Central memory CD8-positive, alpha-beta T cell (primary cell): ENCODE measurements around the gene GKN2.
A peak's percentile ranks its signal among the peaks of the same experiment; 100 is the strongest.

Experiments
- ATAC-seq: fragments of 150-1000 bp; cut with Tn5 transposase; replicated peaks from 2 replicates; pipeline ENCODE4 v1.10.0; 2022; ENCODE audit warnings: mild to moderate bottlenecking, moderate FRiP score, moderate number of reproducible peaks; ENCODE audit not compliant: poor library complexity, severe bottlenecking; ENCODE audit errors: extremely low read depth
- DNase-seq, 2 donors: peaks; one replicate each; pipeline ENCODE4 v3.0.0; 2021; ENCODE audit warnings: low spot score in 2 of 2
- H3K27ac Mint-ChIP-seq: one replicate; pipeline ENCODE4 v1.8.0; 2022; ENCODE audit warnings: low read depth, mild to moderate bottlenecking, moderate library complexity, mixed read lengths
- H3K27me3 Mint-ChIP-seq: one replicate; pipeline ENCODE4 v1.8.0; 2022; ENCODE audit warnings: mixed read lengths
- H3K36me3 Mint-ChIP-seq: one replicate; pipeline ENCODE4 v1.8.0; 2022; ENCODE audit warnings: mild to moderate bottlenecking, moderate library complexity, mixed read lengths; ENCODE audit not compliant: insufficient read depth
- H3K4me1 Mint-ChIP-seq: one replicate; pipeline ENCODE4 v1.8.0; 2022; ENCODE audit warnings: mixed read lengths
- H3K4me3 Mint-ChIP-seq: one replicate; pipeline ENCODE4 v1.8.0; 2022; ENCODE audit warnings: mild to moderate bottlenecking, moderate library complexity, mixed read lengths
- H3K9me3 Mint-ChIP-seq: one replicate; pipeline ENCODE4 v1.8.0; 2022; ENCODE audit warnings: mixed read lengths

The GKN2 gene

DNA sequence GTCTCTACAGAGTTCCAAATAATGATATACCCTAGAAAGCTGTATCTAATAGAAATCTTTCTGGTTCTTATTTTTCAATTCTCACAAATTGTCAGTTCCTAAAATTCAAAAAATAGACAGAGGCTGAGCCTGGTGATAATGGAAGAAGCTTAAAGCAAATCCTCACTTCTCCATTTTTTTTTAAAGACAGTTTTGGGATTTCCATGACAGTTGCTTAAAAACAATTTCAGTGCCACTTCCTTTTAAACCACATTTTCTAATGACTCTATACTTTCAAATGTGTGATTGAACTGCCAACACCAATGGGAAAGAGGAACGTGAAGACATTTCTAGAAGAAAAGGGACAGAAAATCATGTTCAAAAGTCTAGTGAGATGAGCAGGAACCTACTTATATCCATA lies 4.0 kb downstream of the GKN2 start:
- H3K4me1 Mint-ChIP-seq = peaks cover under 1% of the 10 kb centered on the region
- no peaks in the 10 kb centered on the region for H3K9me3 Mint-ChIP-seq
- DNase-seq (no peak), ATAC-seq (no peak)
- peaks cover 1% of the 10 kb centered on the region for H3K36me3 Mint-ChIP-seq
- H3K27ac Mint-ChIP-seq = no peak overlapping the region
- peaks cover 81% of the 10 kb centered on the region for H3K27me3 Mint-ChIP-seq
- no peak overlapping the region for H3K4me3 Mint-ChIP-seq

DNA sequence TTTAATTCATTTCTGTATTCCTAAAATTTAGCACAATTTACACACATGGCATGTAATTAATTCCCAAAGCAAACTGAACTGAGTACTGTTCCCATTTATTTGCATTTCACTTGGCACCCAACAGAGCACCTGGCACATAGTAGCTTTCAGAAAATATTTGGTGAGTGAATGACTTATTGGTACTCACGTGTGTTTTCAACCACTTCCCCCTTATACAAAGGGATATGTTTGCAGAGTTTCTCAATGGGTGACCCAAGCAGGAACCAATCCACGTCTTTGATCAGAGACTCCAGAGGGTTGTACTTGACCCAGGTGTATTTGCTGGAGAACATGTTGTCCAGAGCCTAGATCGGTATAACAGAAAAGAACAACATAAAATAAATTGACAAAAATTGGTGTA lies 6.6 kb downstream of the GKN2 start:
- DNase-seq (no peak), ATAC-seq (no peak)
- peaks cover 83% of the 10 kb centered on the region for H3K27me3 Mint-ChIP-seq
- H3K27ac Mint-ChIP-seq = no peak overlapping the region
- no peaks in the 10 kb centered on the region for H3K9me3 Mint-ChIP-seq
- no peak overlapping the region for H3K4me3 Mint-ChIP-seq
- peaks cover 6% of the 10 kb centered on the region for H3K4me1 Mint-ChIP-seq
- H3K36me3 Mint-ChIP-seq = no peaks in the 10 kb centered on the region

GRCh38 chr2:68943581-68944568 lies 8.8 kb downstream of the GKN2 start:
- Mint-ChIP-seq H3K36me3 (no peaks in the 10 kb centered on the region), H3K4me1 (peaks cover 6% of the 10 kb centered on the region), H3K4me3 (no peak overlapping the region), H3K9me3 (no peaks in the 10 kb centered on the region), H3K27ac (no peak overlapping the region), H3K27me3 (peaks cover 90% of the 10 kb centered on the region)
- DNase-seq (peak; percentile 44 to 45), ATAC-seq (peak; percentile 67)

DNA sequence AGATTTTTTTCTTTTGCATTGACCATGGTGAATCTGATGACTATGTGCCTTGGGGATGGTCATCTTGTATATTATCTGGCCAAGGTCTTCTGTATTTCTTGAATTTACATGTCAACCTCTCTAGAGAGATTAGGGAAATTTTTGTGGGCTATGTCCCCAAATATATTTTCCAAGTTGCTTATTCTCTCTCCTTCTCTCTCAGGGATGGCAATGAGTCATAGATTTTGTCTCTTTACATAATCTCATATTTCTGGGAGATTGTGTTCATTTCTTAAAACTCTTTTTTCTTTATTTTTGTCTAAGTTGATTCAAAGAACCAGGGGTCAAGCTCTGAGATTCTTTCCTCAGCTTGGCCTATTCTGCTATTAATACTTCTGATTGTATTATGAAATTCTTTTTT lies 9.9 kb downstream of the GKN2 start:
- Mint-ChIP-seq H3K9me3 (no peaks in the 10 kb centered on the region), H3K27ac (no peak overlapping the region)

GRCh38 chr2:68940369-68940768 lies 12.3 kb downstream of the GKN2 start:
- H3K4me3 Mint-ChIP-seq = no peak overlapping the region
- H3K27ac Mint-ChIP-seq = no peak overlapping the region
- DNase-seq (no peak), ATAC-seq (no peak)
- no peaks in the 10 kb centered on the region for H3K36me3 Mint-ChIP-seq
- H3K4me1 Mint-ChIP-seq = peaks cover 6% of the 10 kb centered on the region
- H3K9me3 Mint-ChIP-seq = no peaks in the 10 kb centered on the region
- H3K27me3 Mint-ChIP-seq = peaks cover 70% of the 10 kb centered on the region

More for the DNA sequence above, 9.9 kb downstream of the GKN2 start:
- ATAC-seq = no peak
- peaks cover 82% of the 10 kb centered on the region for H3K27me3 Mint-ChIP-seq
- H3K36me3 Mint-ChIP-seq = no peaks in the 10 kb centered on the region
- no peak for DNase-seq
- H3K4me3 Mint-ChIP-seq = no peak overlapping the region
- H3K4me1 Mint-ChIP-seq = peaks cover 6% of the 10 kb centered on the region

DNA sequence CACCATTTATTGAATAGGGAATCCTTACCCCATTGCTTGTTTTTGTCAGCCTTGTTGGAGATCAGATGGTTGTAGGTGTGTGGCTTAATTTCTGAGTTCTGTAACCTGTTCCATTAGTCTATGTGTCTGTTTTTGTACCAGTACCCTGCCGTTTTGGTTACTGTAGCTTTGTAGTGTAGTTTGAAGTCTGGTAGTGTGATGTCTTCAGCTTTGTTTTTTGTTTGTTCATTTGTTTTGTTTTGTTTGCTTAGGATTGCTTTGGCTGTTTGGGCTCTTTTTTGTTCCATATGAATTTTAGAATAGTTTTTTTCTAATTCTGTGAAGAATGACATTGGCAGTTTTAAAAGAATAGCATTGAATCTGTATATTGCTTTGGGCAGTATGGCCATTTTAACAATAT lies 12.7 kb downstream of the GKN2 start:
- Mint-ChIP-seq H3K4me3 (no peak overlapping the region), H3K27ac (no peak overlapping the region), H3K27me3 (peaks cover 66% of the 10 kb centered on the region), H3K36me3 (no peaks in the 10 kb centered on the region), H3K4me1 (peaks cover 6% of the 10 kb centered on the region), H3K9me3 (no peaks in the 10 kb centered on the region)
- DNase-seq = no peak
- no peak for ATAC-seq

DNA sequence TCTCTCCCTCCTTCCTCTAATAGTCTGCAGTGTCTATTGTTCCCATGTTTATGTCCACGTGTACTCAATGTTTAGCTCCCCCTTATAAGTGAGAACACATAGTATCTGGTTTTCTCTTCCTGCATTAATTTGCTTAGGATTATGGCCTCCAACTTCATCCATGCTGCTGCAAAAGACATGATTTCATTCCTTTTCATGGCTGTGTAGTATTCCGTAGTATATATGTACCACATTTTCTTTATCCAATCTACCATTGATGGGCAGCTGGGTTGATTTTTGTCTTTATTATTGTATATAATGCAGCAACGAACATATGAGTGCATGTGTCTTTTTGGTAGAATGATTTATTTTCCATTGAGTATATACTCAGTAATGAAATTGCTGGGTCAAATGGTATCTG lies 13.8 kb downstream of the GKN2 start:
- no peak overlapping the region for H3K27ac Mint-ChIP-seq
- H3K9me3 Mint-ChIP-seq = no peaks in the 10 kb centered on the region
- H3K4me3 Mint-ChIP-seq = no peak overlapping the region
- ATAC-seq (no peak), DNase-seq (no peak)
- peaks cover 57% of the 10 kb centered on the region for H3K27me3 Mint-ChIP-seq
- H3K36me3 Mint-ChIP-seq = no peaks in the 10 kb centered on the region
- peaks cover 6% of the 10 kb centered on the region for H3K4me1 Mint-ChIP-seq

- Mint-ChIP-seq H3K9me3 (no peaks in the 10 kb centered on the region), H3K36me3 (no peaks in the 10 kb centered on the region), H3K27ac (no peak overlapping the region), H3K4me1 (no peaks in the 10 kb centered on the region), H3K27me3 (peaks cover 44% of the 10 kb centered on the region), H3K4me3 (no peak overlapping the region)
- no peak for DNase-seq
- no peak for ATAC-seq
Measured at GRCh38 chr2:68937346-68938055, 15.2 kb downstream of the GKN2 start.

GRCh38 chr2:68936889-68937288 lies 15.8 kb downstream of the GKN2 start:
- Mint-ChIP-seq H3K4me1 (no peaks in the 10 kb centered on the region), H3K27ac (no peak overlapping the region), H3K4me3 (no peak overlapping the region), H3K9me3 (no peaks in the 10 kb centered on the region), H3K36me3 (no peaks in the 10 kb centered on the region), H3K27me3 (peaks cover 38% of the 10 kb centered on the region)
- ATAC-seq (no peak), DNase-seq (no peak)

DNA sequence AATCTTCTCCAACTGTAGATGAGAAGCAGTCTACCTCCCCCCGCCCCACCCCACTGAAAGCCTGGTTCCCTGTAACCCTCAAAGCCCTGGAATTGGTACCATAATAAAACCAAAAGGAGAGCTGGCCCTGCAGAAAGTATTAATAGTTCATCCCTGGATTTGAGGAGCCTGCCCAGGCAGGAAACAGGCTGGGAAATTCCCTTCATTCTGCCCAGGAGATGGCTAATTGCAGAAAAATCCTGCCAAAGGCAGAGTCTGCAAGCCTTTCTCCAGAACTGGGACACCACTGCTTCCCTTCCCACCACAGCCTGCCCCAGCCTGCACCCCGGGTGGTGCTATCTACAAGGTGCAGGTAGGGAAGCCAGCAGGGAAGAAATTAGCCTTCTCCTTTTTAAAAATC lies 16.3 kb downstream of the GKN2 start:
- DNase-seq = no peak
- no peak overlapping the region for H3K4me3 Mint-ChIP-seq
- H3K27me3 Mint-ChIP-seq = peaks cover 33% of the 10 kb centered on the region
- no peak for ATAC-seq
- no peaks in the 10 kb centered on the region for H3K4me1 Mint-ChIP-seq
- no peak overlapping the region for H3K27ac Mint-ChIP-seq
- no peaks in the 10 kb centered on the region for H3K9me3 Mint-ChIP-seq
- H3K36me3 Mint-ChIP-seq = no peaks in the 10 kb centered on the region

DNA sequence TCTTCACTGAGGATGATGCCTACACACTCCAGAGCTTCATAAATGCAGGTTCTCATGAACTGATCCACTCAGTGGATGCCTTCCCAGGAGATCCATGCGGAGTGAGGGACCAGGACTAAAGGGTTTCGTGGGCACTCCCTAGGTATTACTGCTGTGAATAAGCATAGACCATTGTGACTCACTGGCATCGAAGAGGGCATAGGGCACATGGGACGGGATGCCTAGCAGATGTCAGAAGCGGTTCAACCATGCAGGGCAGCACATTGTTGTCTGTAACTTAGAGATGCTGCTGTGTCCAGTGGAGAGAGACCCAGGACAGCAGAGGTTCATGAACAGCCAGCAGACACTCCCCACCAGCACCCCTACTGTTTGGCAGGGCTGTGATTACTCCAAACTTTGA lies 17.2 kb downstream of the GKN2 start:
- Mint-ChIP-seq H3K4me3 (no peak overlapping the region), H3K27me3 (peaks cover 24% of the 10 kb centered on the region), H3K9me3 (no peaks in the 10 kb centered on the region), H3K36me3 (no peaks in the 10 kb centered on the region), H3K27ac (no peak overlapping the region), H3K4me1 (no peaks in the 10 kb centered on the region)
- no peak for ATAC-seq
- no peak for DNase-seq

DNA sequence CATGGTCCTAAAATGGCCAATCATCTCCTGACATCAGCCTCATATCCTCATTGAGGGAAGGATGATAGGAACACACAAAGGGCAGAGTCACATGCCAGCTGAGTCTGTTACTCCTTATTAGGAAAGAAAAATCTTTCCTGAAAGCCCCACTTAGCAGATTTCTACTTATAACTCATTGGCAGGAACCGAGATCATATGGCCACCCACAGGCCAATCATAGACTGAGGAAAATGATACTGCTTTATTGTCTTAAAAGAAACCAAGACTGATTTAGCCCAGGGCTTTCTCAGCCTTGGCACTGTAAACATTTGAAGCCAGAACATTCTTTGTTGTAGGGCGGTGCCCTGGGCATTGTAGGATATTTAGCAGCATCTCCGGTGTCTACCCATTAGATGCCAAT lies 18.7 kb downstream of the GKN2 start:
- no peak overlapping the region for H3K27ac Mint-ChIP-seq
- DNase-seq (no peak), ATAC-seq (no peak)
- H3K4me1 Mint-ChIP-seq = no peaks in the 10 kb centered on the region
- peaks cover 11% of the 10 kb centered on the region for H3K27me3 Mint-ChIP-seq
- H3K4me3 Mint-ChIP-seq = no peak overlapping the region
- no peaks in the 10 kb centered on the region for H3K36me3 Mint-ChIP-seq
- no peaks in the 10 kb centered on the region for H3K9me3 Mint-ChIP-seq

GRCh38 chr2:68932402-68932801 lies 20.3 kb downstream of the GKN2 start:
- H3K4me1 Mint-ChIP-seq = no peaks in the 10 kb centered on the region

More at GRCh38 chr2:68932402-68932801, 20.3 kb downstream of the GKN2 start:
- ATAC-seq = no peak
- Mint-ChIP-seq H3K36me3 (no peaks in the 10 kb centered on the region), H3K4me3 (no peak overlapping the region), H3K27me3 (peaks cover 11% of the 10 kb centered on the region), H3K27ac (no peak overlapping the region), H3K9me3 (no peaks in the 10 kb centered on the region)
- no peak for DNase-seq
